ENCODE data around the gene POLR2E.

The POLR2E gene

GRCh38 chr19:1098177-1099051 is 3.2 kb upstream of the POLR2E start:
- TF ChIP-seq REST (IDR thresholded peaks at IDR 0.05; ENCODE audit: insufficient read depth in 1 of 2, low read depth in 2 of 2, low read length in 2 of 2) (no peak), FOXP2 (optimal IDR thresholded peaks at IDR 0.05; ENCODE audit: borderline replicate concordance, extremely low read depth, extremely low read length, insufficient read depth) (no peak), POLR2AphosphoS5 (IDR thresholded peaks at IDR 0.05; ENCODE audit: low read depth, low read length) (no peak), TAF1 (IDR thresholded peaks at IDR 0.05; ENCODE audit: borderline replicate concordance, insufficient read depth, low read length) (no peak), SIN3A (IDR thresholded peaks at IDR 0.05; ENCODE audit: borderline replicate concordance, insufficient read depth, low read length) (no peak)

- TF ChIP-seq REST (IDR thresholded peaks at IDR 0.05; ENCODE audit: insufficient read depth in 1 of 2, low read depth in 2 of 2, low read length in 2 of 2) (no peak), POLR2AphosphoS5 (IDR thresholded peaks at IDR 0.05; ENCODE audit: low read depth, low read length) (no peak), SIN3A (IDR thresholded peaks at IDR 0.05; ENCODE audit: borderline replicate concordance, insufficient read depth, low read length) (no peak), FOXP2 (optimal IDR thresholded peaks at IDR 0.05; ENCODE audit: borderline replicate concordance, extremely low read depth, extremely low read length, insufficient read depth) (no peak), TAF1 (IDR thresholded peaks at IDR 0.05; ENCODE audit: borderline replicate concordance, insufficient read depth, low read length) (no peak)
Measured at GRCh38 chr19:1097810-1098176, 2.6 kb upstream of the POLR2E start.

GRCh38 chr19:1094655-1094977 is 559 bp downstream of the POLR2E start:
- no peak for TF ChIP-seq FOXP2 (optimal IDR thresholded peaks at IDR 0.05; ENCODE audit: borderline replicate concordance, extremely low read depth, extremely low read length, insufficient read depth)
- no peak for TF ChIP-seq REST (IDR thresholded peaks at IDR 0.05; ENCODE audit: insufficient read depth in 1 of 2, low read depth in 2 of 2, low read length in 2 of 2)
- no peak for TF ChIP-seq POLR2AphosphoS5 (IDR thresholded peaks at IDR 0.05; ENCODE audit: low read depth, low read length)
- no peak for TF ChIP-seq TAF1 (IDR thresholded peaks at IDR 0.05; ENCODE audit: borderline replicate concordance, insufficient read depth, low read length)
- no peak for TF ChIP-seq SIN3A (IDR thresholded peaks at IDR 0.05; ENCODE audit: borderline replicate concordance, insufficient read depth, low read length)

GRCh38 chr19:1093811-1094553 is 1.2 kb downstream of the POLR2E start:
- TF ChIP-seq REST (IDR thresholded peaks at IDR 0.05; ENCODE audit: insufficient read depth in 1 of 2, low read depth in 2 of 2, low read length in 2 of 2) (no peak), POLR2AphosphoS5 (IDR thresholded peaks at IDR 0.05; ENCODE audit: low read depth, low read length) (no peak), FOXP2 (optimal IDR thresholded peaks at IDR 0.05; ENCODE audit: borderline replicate concordance, extremely low read depth, extremely low read length, insufficient read depth) (no peak), TAF1 (IDR thresholded peaks at IDR 0.05; ENCODE audit: borderline replicate concordance, insufficient read depth, low read length) (no peak)
